Osteocyte (in vitro differentiated cells): ENCODE measurements around the gene PTP4A1. TPM values are rescaled to one million over a fixed set of nuclear protein-coding genes. Genes with fewer than 3 reads are reported as not detected.

Experiments
- DNase-seq: peaks from one replicate; pipeline ENCODE4 v3.0.0; 2021; ENCODE audit warnings: mixed read lengths; ENCODE audit not compliant: unreplicated experiment; ENCODE audit errors: extremely low spot score
- H3K27ac Mint-ChIP-seq: one replicate; pipeline ENCODE4 v1.8.0; 2021; ENCODE audit warnings: mild to moderate bottlenecking, mixed read lengths; ENCODE audit not compliant: unreplicated experiment
- H3K27me3 Mint-ChIP-seq: one replicate; pipeline ENCODE4 v1.8.0; 2021; ENCODE audit warnings: mixed read lengths; ENCODE audit not compliant: unreplicated experiment
- H3K36me3 Mint-ChIP-seq: one replicate; pipeline ENCODE4 v1.8.0; 2021; ENCODE audit warnings: mixed read lengths; ENCODE audit not compliant: unreplicated experiment
- H3K4me1 Mint-ChIP-seq: one replicate; pipeline ENCODE4 v1.8.0; 2021; ENCODE audit warnings: mixed read lengths; ENCODE audit not compliant: unreplicated experiment
- H3K4me3 Mint-ChIP-seq: one replicate; pipeline ENCODE4 v1.8.0; 2021; ENCODE audit warnings: mild to moderate bottlenecking, moderate library complexity, mixed read lengths; ENCODE audit not compliant: unreplicated experiment
- H3K9me3 Mint-ChIP-seq: one replicate; pipeline ENCODE4 v1.8.0; 2021; ENCODE audit warnings: mixed read lengths; ENCODE audit not compliant: unreplicated experiment
- total RNA-seq: library from RNA; stranded (reverse); gene quantifications from 2 replicates; pipeline ENCODE4 v1.2.1, GENCODE V29; 2021
- TF ChIP-seq, protein P1 (sequence below): fragments of 200-600 bp; sonication (generic); IDR thresholded peaks from 2 replicates; pipeline ENCODE4 v1.5.0; 2021; ENCODE audit warnings: antibody characterized with exemption, mild to moderate bottlenecking, moderate library complexity

PTP4A1 gene
- total RNA-seq, 1 donor from 2014 or later = 62.4 TPM

DNA sequence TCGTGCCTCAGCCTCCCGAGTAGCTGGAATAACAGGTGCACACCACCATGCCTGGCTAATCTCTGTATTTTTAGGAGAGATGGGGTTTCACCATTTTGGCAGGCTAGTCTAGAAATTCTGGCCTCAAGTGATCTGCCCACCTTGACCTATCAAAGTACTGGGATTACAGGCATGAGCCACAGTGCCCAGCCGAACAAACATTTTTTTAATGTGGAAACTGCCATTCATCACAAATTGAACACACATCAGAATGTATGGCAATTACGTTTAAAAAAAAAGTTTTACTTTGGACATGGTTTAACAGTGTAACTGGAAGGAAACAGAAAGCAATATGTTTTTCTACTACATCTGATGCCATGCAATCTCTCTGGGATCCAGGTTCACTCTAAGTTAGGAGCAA lies 38.3 kb upstream of the PTP4A1 start:
- Mint-ChIP-seq H3K27ac (no peak overlapping the region), H3K4me1 (no peaks in the 10 kb centered on the region), H3K27me3 (peaks cover 5% of the 10 kb centered on the region), H3K9me3 (no peaks in the 10 kb centered on the region), H3K4me3 (no peak overlapping the region), H3K36me3 (no peaks in the 10 kb centered on the region)
- no peak for DNase-seq
- TF ChIP-seq, protein P1, sequence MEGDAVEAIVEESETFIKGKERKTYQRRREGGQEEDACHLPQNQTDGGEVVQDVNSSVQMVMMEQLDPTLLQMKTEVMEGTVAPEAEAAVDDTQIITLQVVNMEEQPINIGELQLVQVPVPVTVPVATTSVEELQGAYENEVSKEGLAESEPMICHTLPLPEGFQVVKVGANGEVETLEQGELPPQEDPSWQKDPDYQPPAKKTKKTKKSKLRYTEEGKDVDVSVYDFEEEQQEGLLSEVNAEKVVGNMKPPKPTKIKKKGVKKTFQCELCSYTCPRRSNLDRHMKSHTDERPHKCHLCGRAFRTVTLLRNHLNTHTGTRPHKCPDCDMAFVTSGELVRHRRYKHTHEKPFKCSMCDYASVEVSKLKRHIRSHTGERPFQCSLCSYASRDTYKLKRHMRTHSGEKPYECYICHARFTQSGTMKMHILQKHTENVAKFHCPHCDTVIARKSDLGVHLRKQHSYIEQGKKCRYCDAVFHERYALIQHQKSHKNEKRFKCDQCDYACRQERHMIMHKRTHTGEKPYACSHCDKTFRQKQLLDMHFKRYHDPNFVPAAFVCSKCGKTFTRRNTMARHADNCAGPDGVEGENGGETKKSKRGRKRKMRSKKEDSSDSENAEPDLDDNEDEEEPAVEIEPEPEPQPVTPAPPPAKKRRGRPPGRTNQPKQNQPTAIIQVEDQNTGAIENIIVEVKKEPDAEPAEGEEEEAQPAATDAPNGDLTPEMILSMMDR = no peak

DNA sequence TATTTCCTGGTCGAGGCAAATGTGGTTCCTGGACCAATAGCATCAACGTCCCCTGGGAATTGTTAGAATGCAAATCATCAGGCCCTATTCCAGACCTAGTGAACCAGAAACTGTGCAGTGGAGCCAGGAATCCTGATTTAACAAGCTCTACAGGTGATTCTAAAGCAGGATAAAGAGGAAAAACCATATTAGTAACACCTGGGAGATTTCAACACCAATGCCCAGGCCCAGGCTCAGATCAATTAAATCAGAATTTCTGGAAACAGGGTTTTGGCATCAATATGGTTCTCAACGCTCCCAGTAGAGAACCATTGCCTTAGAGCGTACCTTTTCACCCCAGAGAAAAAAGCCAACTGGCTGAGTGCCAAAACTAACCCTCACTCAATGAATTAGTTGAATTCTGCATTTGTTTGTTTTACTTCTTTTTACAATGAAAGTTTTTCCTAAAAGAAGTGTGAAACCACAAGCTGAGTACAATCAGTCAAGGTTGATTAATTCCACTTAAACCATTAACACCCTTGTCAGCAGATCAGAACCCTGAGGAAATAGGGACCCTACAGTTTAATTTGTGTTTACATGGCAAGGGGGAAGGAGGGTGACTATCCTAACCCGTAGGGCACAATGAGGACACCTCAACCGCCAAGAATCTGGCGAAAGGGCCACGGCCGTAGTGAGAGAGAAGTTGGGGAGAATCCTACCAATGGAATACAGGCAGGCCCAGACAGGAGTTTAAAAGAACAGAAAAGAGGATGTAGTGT lies 34.9 kb upstream of the PTP4A1 start:
- peaks cover 7% of the 10 kb centered on the region for H3K27me3 Mint-ChIP-seq

DNA sequence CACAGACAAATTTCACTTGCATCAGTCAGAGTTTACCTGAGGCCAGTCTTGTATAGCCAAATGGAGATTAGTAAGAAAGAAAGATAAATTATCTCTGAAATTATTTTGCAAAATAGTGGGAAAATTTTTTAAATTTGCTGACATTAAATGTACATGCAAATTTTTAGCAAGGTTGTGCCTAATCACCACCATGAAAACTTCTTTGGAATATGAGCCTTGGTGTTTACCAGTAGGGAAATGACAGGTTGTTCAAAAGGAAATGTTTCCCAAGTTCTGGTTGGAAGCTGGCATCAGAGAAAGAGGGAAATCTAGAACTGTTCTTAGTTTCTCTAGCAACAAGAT lies 34.4 kb upstream of the PTP4A1 start:
- no peaks in the 10 kb centered on the region for H3K4me1 Mint-ChIP-seq
- TF ChIP-seq, protein P1 = no peak
- H3K36me3 Mint-ChIP-seq = no peaks in the 10 kb centered on the region
- no peak for DNase-seq
- no peak overlapping the region for H3K27ac Mint-ChIP-seq
- H3K4me3 Mint-ChIP-seq = no peak overlapping the region
- H3K27me3 Mint-ChIP-seq = peaks cover 12% of the 10 kb centered on the region
- no peaks in the 10 kb centered on the region for H3K9me3 Mint-ChIP-seq

More for the DNA sequence above, 34.9 kb upstream of the PTP4A1 start:
- Mint-ChIP-seq H3K4me1 (no peaks in the 10 kb centered on the region), H3K4me3 (no peak overlapping the region), H3K36me3 (no peaks in the 10 kb centered on the region), H3K9me3 (no peaks in the 10 kb centered on the region), H3K27ac (no peak overlapping the region)
- DNase-seq = no peak
- TF ChIP-seq, protein P1 = no peak

DNA sequence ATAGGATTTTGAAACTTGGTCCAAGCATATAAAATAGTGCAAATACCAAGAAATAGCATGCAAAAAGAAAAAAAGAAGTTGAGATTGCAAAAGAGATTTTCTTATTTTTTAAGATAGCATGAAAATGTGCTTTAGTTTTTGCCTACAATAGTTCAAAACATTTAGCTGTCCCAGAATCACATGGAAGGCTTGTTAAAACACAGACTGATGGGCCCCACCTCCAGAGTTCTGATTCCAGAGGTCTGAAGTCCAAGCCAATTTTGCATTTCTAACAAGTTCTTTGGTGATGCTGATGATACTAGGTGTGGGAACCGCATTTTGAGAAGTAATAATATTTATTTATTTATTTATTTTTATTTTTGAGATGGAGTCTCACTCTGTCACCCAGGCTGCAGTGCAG lies 33.7 kb upstream of the PTP4A1 start:
- Mint-ChIP-seq H3K27me3 (peaks cover 12% of the 10 kb centered on the region), H3K9me3 (no peaks in the 10 kb centered on the region), H3K36me3 (no peaks in the 10 kb centered on the region), H3K4me3 (no peak overlapping the region), H3K27ac (no peak overlapping the region), H3K4me1 (peaks cover 1% of the 10 kb centered on the region)
- no peak for DNase-seq
- TF ChIP-seq, protein P1 = no peak

DNA sequence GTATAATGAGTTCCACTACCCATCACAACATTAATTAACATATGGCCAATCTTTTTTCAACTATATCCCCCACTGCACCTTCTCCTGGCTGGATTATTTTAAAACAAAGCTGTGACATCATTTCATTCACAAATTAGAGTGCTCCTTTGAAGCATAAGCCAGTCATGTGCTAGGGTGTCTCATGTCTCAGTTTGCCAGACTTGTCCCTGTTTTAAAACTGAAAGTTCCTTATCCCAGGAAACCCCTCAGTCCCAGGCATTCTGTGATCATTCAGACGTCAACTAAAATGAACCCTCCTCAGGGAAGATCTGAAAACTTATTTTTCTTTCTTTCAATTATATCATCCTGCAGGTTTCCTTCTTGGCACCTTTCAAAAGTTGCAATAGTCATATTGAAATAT lies 29.3 kb upstream of the PTP4A1 start:
- peaks cover 15% of the 10 kb centered on the region for H3K27me3 Mint-ChIP-seq
- TF ChIP-seq, protein P1 = no peak

More for the DNA sequence above, 29.3 kb upstream of the PTP4A1 start:
- no peaks in the 10 kb centered on the region for H3K36me3 Mint-ChIP-seq
- no peak overlapping the region for H3K27ac Mint-ChIP-seq
- DNase-seq = no peak
- H3K4me1 Mint-ChIP-seq = peaks cover 12% of the 10 kb centered on the region
- H3K9me3 Mint-ChIP-seq = no peaks in the 10 kb centered on the region
- H3K4me3 Mint-ChIP-seq = no peak overlapping the region
